HG03469 (cell line): ENCODE data around the gene MTCL3.
"Not testable (repeated sequence)": the region's sequence is repeated elsewhere in the genome, so short reads cannot be mapped to it uniquely, and the experiment has no call there.

Source experiments
- ATAC-seq: cut with Tn5 transposase; IDR thresholded peaks from one replicate; pipeline ENCODE4 v1.9.1; 2021; ENCODE audit warnings: mild to moderate bottlenecking, moderate library complexity, moderate number of reproducible peaks; ENCODE audit not compliant: unreplicated experiment

MTCL3 gene

GRCh38 chr6:127439718-127440117 lies 79.4 kb downstream of the MTCL3 start:
- ATAC-seq: no peak

GRCh38 chr6:127436578-127437110 lies 82.5 kb downstream of the MTCL3 start:
- no peak for ATAC-seq

GRCh38 chr6:127435626-127436220 lies 83.4 kb downstream of the MTCL3 start:
- ATAC-seq: no peak

- no peak for ATAC-seq
Measured at GRCh38 chr6:127434651-127435050, 84.5 kb downstream of the MTCL3 start.

- ATAC-seq: not testable (repeated sequence)
Measured at GRCh38 chr6:127428562-127428961, 90.6 kb downstream of the MTCL3 start.

GRCh38 chr6:127423921-127424320 lies 95.2 kb downstream of the MTCL3 start:
- ATAC-seq: no peak
